ELR (cell line): ENCODE measurements around the gene TOMM70.

Experiments used
- DNase-seq: peaks from one replicate; pipeline ENCODE4 v3.0.0-alpha.2; 2015; ENCODE audit warnings: low read depth

TOMM70 gene

GRCh38 chr3:100411091-100411982 lies 10.4 kb upstream of the TOMM70 start:
- no peak for DNase-seq

GRCh38 chr3:100407977-100408532 lies 7.2 kb upstream of the TOMM70 start:
- peak; percentile 13 for DNase-seq

DNA sequence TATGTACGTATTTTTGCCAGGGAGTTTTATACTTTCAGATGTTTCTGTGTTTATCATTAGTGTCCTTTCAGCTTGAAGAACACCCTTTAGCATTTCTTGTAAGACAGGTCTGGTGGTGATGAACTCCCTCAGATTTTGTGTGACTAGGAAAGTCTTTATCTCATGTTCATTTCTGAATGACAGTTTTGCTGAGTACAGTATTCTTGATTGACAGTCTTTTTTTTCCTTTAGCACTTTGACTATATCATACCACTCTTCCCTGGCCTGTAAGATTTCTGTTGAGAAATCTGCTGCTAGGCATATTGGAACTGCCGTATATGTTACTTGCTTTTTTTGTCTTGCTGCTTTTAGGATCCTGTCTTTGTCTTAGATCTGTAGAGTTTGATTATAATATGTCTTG lies 6.3 kb upstream of the TOMM70 start:
- no peak for DNase-seq

DNA sequence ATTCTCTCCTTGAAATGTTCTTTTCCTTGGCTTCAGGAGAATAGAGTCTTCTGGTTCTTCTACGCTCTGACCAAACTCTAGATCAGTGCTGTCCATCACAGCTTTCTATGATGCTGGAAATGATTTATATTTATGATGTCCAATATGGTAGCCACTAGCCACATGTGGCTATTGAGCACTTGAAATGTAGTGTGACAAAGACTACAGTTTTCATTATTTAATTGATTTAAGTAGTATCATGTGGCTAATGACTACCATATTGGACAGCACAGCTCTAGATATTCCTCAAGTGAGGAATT lies 3.3 kb upstream of the TOMM70 start:
- no peak for DNase-seq

DNA sequence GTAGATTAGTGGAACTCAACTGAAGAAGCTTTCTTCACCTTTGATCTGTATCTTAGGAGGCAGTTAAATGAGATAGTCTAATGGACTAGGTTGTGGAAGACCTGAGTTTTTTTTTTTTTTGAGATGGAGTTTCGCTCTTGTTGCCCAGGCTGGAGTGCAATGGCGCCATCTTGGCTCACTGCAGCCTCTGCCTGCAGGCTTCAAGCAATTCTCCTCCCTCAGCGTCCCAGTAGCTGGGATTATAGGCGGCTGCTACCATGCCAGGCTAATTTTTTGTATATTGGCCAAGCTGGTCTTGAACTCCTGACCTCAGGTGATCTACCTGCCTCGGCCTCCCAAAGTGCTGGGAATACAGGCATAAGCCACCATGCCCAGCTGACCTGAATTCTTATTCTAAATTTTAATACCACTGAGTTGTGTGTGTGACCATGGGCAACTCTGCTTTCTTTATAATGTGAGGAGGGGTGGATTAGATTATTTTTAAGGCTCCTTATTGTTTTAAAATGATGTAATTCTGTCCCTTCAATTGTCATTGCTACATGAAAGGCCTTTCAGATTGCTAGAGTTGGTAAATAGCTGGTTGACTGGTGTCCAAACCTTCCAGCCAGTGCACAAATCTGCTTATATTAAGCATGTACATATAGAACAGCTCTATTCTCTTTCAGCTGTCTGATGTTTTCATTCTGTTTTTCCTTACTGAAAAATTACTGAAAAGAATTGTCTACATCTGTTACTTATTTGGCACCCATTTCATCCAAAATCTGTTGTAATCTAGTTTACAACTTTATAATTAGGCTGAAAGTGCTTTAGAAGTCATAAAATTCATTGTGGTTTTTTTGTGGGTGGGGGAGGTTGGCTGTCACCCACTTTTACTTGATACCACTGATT lies 2.7 kb upstream of the TOMM70 start:
- no peak for DNase-seq

GRCh38 chr3:100402891-100403290 lies 2.0 kb upstream of the TOMM70 start:
- DNase-seq, result no peak

DNA sequence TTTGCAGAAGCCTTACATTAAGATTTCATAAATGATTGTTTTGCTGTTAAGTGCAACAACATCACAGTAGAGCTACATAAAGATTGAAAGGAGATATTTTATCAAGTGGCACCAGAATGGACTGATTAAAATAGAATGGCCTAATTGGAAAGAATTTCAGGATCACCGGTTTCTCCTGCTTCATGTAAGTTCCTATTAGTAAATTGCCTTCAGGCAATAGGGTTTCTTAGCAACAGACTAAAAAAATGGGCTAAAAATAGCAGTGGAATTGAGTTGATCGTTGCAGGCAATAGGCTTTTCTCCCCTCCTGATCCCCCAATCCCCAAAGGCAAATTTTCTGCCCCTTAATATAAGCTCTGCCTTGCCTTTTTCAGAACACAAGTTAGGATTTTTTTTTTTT lies 1.4 kb upstream of the TOMM70 start:
- DNase-seq, result peak; percentile 72

DNA sequence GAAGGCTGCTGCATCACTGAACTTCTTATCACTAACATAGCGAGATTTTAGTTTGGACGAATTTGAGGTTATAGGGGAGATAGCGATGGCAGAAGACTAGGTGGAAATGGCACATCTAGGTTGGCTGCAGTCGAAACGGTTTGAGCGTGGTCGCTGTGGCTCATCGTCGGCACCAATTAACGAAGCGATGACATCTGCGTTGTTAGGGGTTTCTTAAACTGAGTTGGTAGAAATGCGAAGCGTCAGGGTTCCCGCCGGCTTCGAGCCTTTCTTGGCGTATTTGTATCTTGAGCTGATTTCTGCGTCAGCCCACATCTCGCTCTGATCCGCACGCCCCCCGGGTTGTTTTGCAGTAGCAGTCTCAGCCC lies 769 bp upstream of the TOMM70 start:
- peak; percentile 72 for DNase-seq

GRCh38 chr3:100400419-100400779 lies 490 bp downstream of the TOMM70 start:
- peak; percentile 50 for DNase-seq

- DNase-seq, result no peak
Observed at GRCh38 chr3:100399341-100400071, 1.4 kb downstream of the TOMM70 start.

DNA sequence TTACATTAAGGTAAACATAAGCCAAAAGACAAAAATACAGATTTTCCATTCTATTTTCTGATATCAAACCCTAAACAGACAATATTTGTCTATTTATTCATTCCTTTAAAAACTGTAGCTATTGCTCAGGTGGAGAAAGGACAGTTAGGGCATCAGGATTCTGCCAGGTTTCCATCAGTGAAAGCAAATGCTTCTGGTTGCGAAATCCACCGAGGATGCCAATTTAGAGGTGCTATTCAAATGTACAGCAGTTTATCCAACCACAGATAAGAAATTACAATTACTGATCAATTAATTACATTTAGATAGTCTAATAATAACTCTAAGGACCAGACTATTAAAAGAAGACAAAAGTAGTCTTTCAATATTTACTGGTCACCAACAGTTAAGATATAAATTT lies 3.9 kb downstream of the TOMM70 start:
- DNase-seq, result no peak

- no peak for DNase-seq
Observed at GRCh38 chr3:100395679-100396431, 5.0 kb downstream of the TOMM70 start.

GRCh38 chr3:100389025-100389424 lies 11.9 kb downstream of the TOMM70 start:
- DNase-seq, result no peak

- DNase-seq, result no peak
Observed at GRCh38 chr3:100386437-100387074, 14.3 kb downstream of the TOMM70 start.

- DNase-seq, result no peak
Observed at GRCh38 chr3:100384733-100385525, 16.0 kb downstream of the TOMM70 start.

- DNase-seq, result no peak
Observed at GRCh38 chr3:100376301-100376700, 24.6 kb downstream of the TOMM70 start.

DNA sequence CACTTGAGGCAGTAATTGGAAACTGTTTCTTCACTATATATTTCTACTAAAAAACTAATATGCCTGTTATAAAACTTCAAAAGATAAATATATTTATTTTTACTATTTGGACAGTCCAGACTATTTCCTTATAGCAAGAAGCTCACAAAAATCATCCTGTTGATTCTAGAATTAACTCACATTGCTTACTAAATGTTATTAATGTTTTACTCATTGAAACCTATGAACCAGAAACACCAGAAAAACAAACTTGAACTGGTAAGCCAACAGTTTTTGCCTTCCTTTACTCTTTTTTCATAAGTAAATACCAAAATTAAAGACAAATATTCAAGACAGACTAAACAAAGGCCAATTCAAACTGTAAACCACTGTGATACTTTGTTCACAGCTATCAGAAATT lies 26.4 kb downstream of the TOMM70 start:
- DNase-seq, result no peak

GRCh38 chr3:100370756-100371155 lies 30.1 kb downstream of the TOMM70 start:
- DNase-seq, result peak; percentile 62

- no peak for DNase-seq
Observed at GRCh38 chr3:100368441-100368840, 32.4 kb downstream of the TOMM70 start.

DNA sequence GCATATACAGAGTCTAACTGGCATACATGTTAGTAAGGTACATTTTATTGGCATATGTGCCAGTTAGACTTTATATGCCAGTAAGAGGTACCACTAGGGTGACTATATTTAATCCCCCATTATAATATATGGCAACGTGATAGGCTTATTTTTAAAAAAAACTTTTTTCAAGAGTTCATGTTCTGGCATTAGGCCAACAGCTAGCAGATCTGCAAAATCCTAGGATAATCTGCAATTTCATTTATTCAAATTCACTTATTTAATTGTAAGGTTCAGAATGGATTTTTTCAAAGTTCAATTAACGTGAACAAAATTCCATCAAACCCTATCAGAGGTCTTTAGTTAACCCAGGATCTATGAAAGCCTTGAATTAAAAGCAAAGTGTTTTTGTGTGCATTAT lies 34.5 kb downstream of the TOMM70 start:
- no peak for DNase-seq
